NCI-H2029 (cell line): ENCODE measurements around the gene NPAS3.
A peak's percentile ranks its signal among the peaks of the same experiment; 100 is the strongest.

ENCODE experiments used
- DNase-seq: peaks from one replicate; lab custom pipeline; 2025; lab: John Stamatoyannopoulos, UW

Gene NPAS3

GRCh38 chr14:33184587-33184986 is 245.9 kb downstream of the NPAS3 start:
- peak; percentile 36 for DNase-seq

GRCh38 chr14:33186656-33187055 is 248.0 kb downstream of the NPAS3 start:
- no peak for DNase-seq

GRCh38 chr14:33188880-33189279 is 250.2 kb downstream of the NPAS3 start:
- no peak for DNase-seq

- no peak for DNase-seq
Observed at GRCh38 chr14:33191855-33192254, 253.2 kb downstream of the NPAS3 start.

- no peak for DNase-seq
Observed at GRCh38 chr14:33194551-33194950, 255.9 kb downstream of the NPAS3 start.

- no peak for DNase-seq
Observed at GRCh38 chr14:33198684-33199083, 260.0 kb downstream of the NPAS3 start.

- no peak for DNase-seq
Observed at GRCh38 chr14:33201116-33201515, 262.4 kb downstream of the NPAS3 start.

- DNase-seq, result no peak
Observed at GRCh38 chr14:33206981-33207380, 268.3 kb downstream of the NPAS3 start.

- no peak for DNase-seq
Observed at GRCh38 chr14:33207467-33208017, 268.9 kb downstream of the NPAS3 start.

- no peak for DNase-seq
Observed at GRCh38 chr14:33210311-33210710, 271.6 kb downstream of the NPAS3 start.

- DNase-seq, result no peak
Observed at GRCh38 chr14:33218026-33218425, 279.3 kb downstream of the NPAS3 start.

GRCh38 chr14:33219957-33220356 is 281.3 kb downstream of the NPAS3 start:
- DNase-seq, result no peak

- peak; percentile 23 for DNase-seq
Observed at GRCh38 chr14:33229269-33229929, 290.7 kb downstream of the NPAS3 start.

- no peak for DNase-seq
Observed at GRCh38 chr14:33230021-33230420, 291.3 kb downstream of the NPAS3 start.

GRCh38 chr14:33232031-33232430 is 293.4 kb downstream of the NPAS3 start:
- DNase-seq, result no peak

- DNase-seq, result no peak
Observed at GRCh38 chr14:33237115-33237740, 298.5 kb downstream of the NPAS3 start.

- DNase-seq, result no peak
Observed at GRCh38 chr14:33239465-33239864, 300.8 kb downstream of the NPAS3 start.

GRCh38 chr14:33240466-33240865 is 301.8 kb downstream of the NPAS3 start:
- no peak for DNase-seq

GRCh38 chr14:33241331-33241730 is 302.7 kb downstream of the NPAS3 start:
- DNase-seq, result no peak

- DNase-seq, result no peak
Observed at GRCh38 chr14:33249233-33249820, 310.6 kb downstream of the NPAS3 start.

- DNase-seq, result no peak
Observed at GRCh38 chr14:33250963-33251362, 312.3 kb downstream of the NPAS3 start.

GRCh38 chr14:33254342-33254741 is 315.7 kb downstream of the NPAS3 start:
- DNase-seq, result no peak

GRCh38 chr14:33254861-33255395 is 316.2 kb downstream of the NPAS3 start:
- no peak for DNase-seq
